Inferior parietal cortex (tissue), 1 donor: ENCODE results near the gene HTN1.
"Not testable (repeated sequence)": the region's sequence is repeated elsewhere in the genome, so short reads cannot be mapped to it uniquely, and the experiment has no call there.

Experiments
- DNase-seq: peaks from one replicate; pipeline ENCODE4 v3.0.0-alpha.2; 2016; ENCODE audit errors: extremely low spot score

Gene HTN1

GRCh38 chr4:70050138-70050537 lies at the start of gene HTN1:
TSS of gene HTN1 (plus strand) at chr4:70050438. CDS start at chr4:70053077, 2,639 bp downstream.
- DNase-seq, result not testable (repeated sequence)

- no peak for DNase-seq
Measured at GRCh38 chr4:70000711-70001110, 49.5 kb upstream of the HTN1 start.

GRCh38 chr4:70002507-70002906 lies 47.7 kb upstream of the HTN1 start:
- DNase-seq, result no peak

- DNase-seq, result no peak
Measured at GRCh38 chr4:70008771-70009170, 41.5 kb upstream of the HTN1 start.

GRCh38 chr4:70019006-70019405 lies 31.2 kb upstream of the HTN1 start:
- not testable (repeated sequence) for DNase-seq

- no peak for DNase-seq
Measured at GRCh38 chr4:70023218-70023617, 27.0 kb upstream of the HTN1 start.

- no peak for DNase-seq
Measured at GRCh38 chr4:70027011-70027410, 23.2 kb upstream of the HTN1 start.

GRCh38 chr4:70028159-70028558 lies 22.1 kb upstream of the HTN1 start, which contains the start of gene HTN3:
TSS of gene HTN3 (plus strand) at chr4:70028459. CDS start at chr4:70030741, 2,282 bp downstream.
- not testable (repeated sequence) for DNase-seq

- DNase-seq, result not testable (repeated sequence)
Measured at GRCh38 chr4:70037559-70037958, 12.7 kb upstream of the HTN1 start.

GRCh38 chr4:70039928-70040327 lies 10.3 kb upstream of the HTN1 start:
- DNase-seq, result not testable (repeated sequence)

GRCh38 chr4:70041652-70042286 lies 8.5 kb upstream of the HTN1 start:
- DNase-seq, result no peak

GRCh38 chr4:70056534-70056933 lies 6.3 kb downstream of the HTN1 start:
- not testable (repeated sequence) for DNase-seq

- DNase-seq, result no peak
Measured at GRCh38 chr4:70057651-70058050, 7.4 kb downstream of the HTN1 start.

- no peak for DNase-seq
Measured at GRCh38 chr4:70059149-70059548, 8.9 kb downstream of the HTN1 start.

- no peak for DNase-seq
Measured at GRCh38 chr4:70062000-70062399, 11.8 kb downstream of the HTN1 start.

GRCh38 chr4:70080205-70080604 lies 30.0 kb downstream of the HTN1 start:
- no peak for DNase-seq

- no peak for DNase-seq
Measured at GRCh38 chr4:70099206-70099605, 49.0 kb downstream of the HTN1 start.
